ENCODE results near the gene FLVCR2. TPM values are rescaled to one million over a fixed set of nuclear protein-coding genes. Genes with fewer than 3 reads are reported as not detected.
A peak's percentile ranks its signal among the peaks of the same experiment; 100 is the strongest.

FLVCR2 gene
- total RNA-seq, 1 donor from 2014 or later: 3.7 TPM

DNA sequence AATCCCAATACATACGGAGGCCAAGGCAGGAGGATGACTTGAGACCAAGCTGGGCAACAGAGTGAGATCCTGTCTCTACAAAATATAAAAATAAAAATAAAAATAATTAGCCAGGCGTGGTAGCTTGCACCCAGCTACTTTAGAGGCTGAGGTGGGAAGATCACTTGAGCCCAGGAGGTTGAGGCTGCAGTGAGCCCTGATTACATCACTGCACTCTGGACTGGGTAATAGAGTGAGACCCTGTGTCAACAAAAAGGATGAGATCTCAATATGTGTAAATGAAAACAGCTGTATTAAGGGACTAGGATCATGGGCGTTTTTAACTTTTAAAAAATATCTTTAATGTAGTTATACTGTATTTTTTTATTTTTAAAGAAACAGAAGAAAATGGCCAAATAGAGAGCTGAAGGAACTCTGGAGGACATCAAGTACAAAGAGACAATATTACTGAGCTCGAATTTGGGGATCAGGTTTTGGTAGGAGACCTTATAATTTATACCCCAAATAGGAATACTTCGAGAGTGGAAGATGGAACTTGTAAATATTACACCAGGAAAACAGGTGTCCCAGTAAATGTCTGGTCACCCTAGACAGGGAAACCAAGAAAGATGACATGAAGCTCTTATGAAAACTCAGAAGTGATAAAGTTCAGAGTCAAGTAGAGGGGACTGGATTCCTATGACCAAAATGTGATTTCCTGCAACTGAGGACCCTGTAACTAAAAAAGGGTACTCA, 43.1 kb upstream of the FLVCR2 start:
- Histone ChIP-seq H3K27ac (peak overlapping the region; percentile 71), H3K27me3 (no peaks in the 10 kb centered on the region), H3K36me3 (no peaks in the 10 kb centered on the region), H3K9me3 (no peaks in the 10 kb centered on the region), H3K4me1 (peaks cover 26% of the 10 kb centered on the region), H3K4me3 (no peak overlapping the region)
- intact Hi-C loops (cut with DNase I): no loop called here
- no peak for TF ChIP-seq POLR2A (IDR thresholded peaks at IDR 0.05)
- TF ChIP-seq, protein P1, sequence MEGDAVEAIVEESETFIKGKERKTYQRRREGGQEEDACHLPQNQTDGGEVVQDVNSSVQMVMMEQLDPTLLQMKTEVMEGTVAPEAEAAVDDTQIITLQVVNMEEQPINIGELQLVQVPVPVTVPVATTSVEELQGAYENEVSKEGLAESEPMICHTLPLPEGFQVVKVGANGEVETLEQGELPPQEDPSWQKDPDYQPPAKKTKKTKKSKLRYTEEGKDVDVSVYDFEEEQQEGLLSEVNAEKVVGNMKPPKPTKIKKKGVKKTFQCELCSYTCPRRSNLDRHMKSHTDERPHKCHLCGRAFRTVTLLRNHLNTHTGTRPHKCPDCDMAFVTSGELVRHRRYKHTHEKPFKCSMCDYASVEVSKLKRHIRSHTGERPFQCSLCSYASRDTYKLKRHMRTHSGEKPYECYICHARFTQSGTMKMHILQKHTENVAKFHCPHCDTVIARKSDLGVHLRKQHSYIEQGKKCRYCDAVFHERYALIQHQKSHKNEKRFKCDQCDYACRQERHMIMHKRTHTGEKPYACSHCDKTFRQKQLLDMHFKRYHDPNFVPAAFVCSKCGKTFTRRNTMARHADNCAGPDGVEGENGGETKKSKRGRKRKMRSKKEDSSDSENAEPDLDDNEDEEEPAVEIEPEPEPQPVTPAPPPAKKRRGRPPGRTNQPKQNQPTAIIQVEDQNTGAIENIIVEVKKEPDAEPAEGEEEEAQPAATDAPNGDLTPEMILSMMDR (IDR thresholded peaks at IDR 0.05): no peak
- TF ChIP-seq POLR2AphosphoS5 (IDR thresholded peaks at IDR 0.05; ENCODE audit: insufficient read depth in 1 of 2, low read depth in 1 of 2): no peak
- no peak for DNase-seq (ENCODE audit: extremely low spot score in 2 of 2)

DNA sequence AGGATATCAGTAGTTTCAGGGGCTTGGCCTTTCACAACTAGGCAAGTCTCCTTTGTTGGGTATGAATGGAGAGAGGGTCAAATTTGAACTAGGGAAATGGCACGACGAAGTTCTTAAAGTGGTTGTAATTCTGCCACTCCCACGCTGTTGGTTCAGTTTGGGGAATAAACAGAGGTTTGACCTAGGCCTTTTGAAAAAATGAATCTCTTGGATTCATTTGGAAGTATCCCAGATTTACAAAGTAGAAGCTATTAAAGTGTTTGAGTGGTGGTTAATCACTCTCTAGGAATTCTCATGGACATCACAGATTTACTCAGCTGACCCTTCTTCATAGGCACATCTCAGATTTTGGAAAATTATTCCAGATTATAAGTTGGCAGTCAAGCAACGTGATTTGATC, 41.3 kb upstream of the FLVCR2 start:
- TF ChIP-seq, protein P1 (IDR thresholded peaks at IDR 0.05): no peak
- no peak for TF ChIP-seq POLR2A (IDR thresholded peaks at IDR 0.05)
- TF ChIP-seq POLR2AphosphoS5 (IDR thresholded peaks at IDR 0.05; ENCODE audit: insufficient read depth in 1 of 2, low read depth in 1 of 2): no peak
- intact Hi-C loops (cut with DNase I): no loop called here
- peak overlapping the region; percentile 87 for H3K27ac ChIP-seq
- no peak for DNase-seq (ENCODE audit: extremely low spot score in 2 of 2)
- no peaks in the 10 kb centered on the region for H3K27me3 ChIP-seq
- no peaks in the 10 kb centered on the region for H3K36me3 ChIP-seq
- no peak overlapping the region for H3K4me3 ChIP-seq
- peaks cover 27% of the 10 kb centered on the region for H3K4me1 ChIP-seq
- no peaks in the 10 kb centered on the region for H3K9me3 ChIP-seq

DNA sequence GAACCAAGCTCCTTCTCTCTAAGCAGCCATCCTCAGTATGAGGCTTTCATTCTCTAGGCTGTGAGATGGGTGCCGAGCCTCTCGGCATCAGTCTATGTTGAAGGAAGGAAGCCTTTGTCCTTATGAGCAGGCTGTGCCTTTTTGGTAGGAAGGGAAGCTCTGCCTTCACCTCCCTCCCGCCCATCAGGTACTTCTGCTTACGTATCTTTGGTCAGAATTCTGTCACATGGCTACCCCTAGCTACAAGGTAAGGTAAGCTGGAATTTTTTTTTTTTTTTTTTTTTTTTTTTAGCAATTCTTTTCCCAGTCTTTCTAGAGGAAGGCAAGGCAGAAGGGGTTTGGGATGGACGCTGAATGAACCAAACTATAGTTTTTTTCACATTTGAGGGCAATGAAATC, 39.3 kb upstream of the FLVCR2 start:
- H3K27me3 ChIP-seq: no peaks in the 10 kb centered on the region
- TF ChIP-seq, protein P1 (IDR thresholded peaks at IDR 0.05): no peak
- TF ChIP-seq POLR2AphosphoS5 (IDR thresholded peaks at IDR 0.05; ENCODE audit: insufficient read depth in 1 of 2, low read depth in 1 of 2): no peak
- no peak for TF ChIP-seq POLR2A (IDR thresholded peaks at IDR 0.05)
- intact Hi-C loops (cut with DNase I): no loop called here
- peaks cover 47% of the 10 kb centered on the region for H3K4me1 ChIP-seq
- H3K9me3 ChIP-seq: no peaks in the 10 kb centered on the region
- H3K4me3 ChIP-seq: no peak overlapping the region
- DNase-seq (ENCODE audit: extremely low spot score in 2 of 2): no peak
- H3K36me3 ChIP-seq: no peaks in the 10 kb centered on the region
- no peak overlapping the region for H3K27ac ChIP-seq

DNA sequence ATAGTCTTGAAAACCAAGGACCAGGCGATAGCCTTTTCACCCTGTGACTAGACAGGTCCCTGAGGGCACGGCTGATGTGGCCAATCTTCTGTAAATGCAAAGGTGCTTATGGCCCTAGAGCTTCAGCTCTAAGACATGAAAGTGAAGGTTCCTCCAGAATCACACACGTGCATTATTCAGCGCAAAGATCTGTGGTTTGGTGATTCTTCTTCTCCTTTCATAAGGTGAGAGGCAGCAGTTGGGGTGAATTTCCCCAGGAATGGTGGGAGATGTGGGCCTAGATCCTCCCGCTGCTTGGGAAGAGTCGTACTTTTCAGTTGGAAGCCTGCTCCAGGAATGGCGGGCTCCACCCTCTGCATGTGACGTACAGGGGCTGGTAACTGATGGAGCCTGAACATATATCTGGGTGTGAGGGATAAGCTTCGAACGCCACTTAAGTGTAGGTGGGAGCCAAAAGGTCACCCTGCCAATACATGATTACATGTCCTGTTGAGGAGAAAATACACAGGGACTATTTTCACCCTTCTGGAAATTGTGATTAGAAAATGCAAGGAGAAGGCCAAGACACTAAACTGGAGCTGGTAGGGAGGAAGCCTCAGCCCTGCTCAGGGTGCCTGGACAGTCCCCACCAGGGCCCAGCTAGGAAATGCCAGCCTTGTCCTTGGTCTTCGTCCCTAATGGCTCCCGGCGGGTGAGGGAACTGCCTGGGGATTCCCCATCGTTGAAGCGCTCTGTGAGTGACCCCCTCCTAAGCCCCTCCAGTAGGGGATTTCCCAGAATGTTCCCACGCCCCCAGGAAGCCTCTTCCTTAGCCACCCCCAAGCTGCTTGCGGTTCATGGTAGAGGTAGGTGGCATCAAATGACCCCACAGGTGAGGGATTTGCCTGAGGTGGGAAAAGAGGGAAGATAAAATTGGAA, 38.6 kb upstream of the FLVCR2 start:
- DNase-seq (ENCODE audit: extremely low spot score in 2 of 2): no peak
- no peak overlapping the region for H3K27ac ChIP-seq
- H3K27me3 ChIP-seq: no peaks in the 10 kb centered on the region
- peaks cover 47% of the 10 kb centered on the region for H3K4me1 ChIP-seq
- H3K36me3 ChIP-seq: no peaks in the 10 kb centered on the region
- intact Hi-C loops (cut with DNase I): no loop called here
- no peak overlapping the region for H3K4me3 ChIP-seq
- TF ChIP-seq, protein P1 (IDR thresholded peaks at IDR 0.05): no peak
- TF ChIP-seq POLR2A (IDR thresholded peaks at IDR 0.05) (no peak), POLR2AphosphoS5 (IDR thresholded peaks at IDR 0.05; ENCODE audit: insufficient read depth in 1 of 2, low read depth in 1 of 2) (no peak)
- H3K9me3 ChIP-seq: no peaks in the 10 kb centered on the region

Measured in vagina (tissue), 2 donors.